BLaER1 treated with 17β-estradiol and CSF1 and Interleukin-3, amounts not matched to agents 10 nM and 100 nM (cell line): ENCODE results near the gene PCGF3.
A peak's percentile ranks its signal among the peaks of the same experiment; 100 is the strongest.
"Not testable (repeated sequence)": the region's sequence is repeated elsewhere in the genome, so short reads cannot be mapped to it uniquely, and the experiment has no call there.

Source experiments
- H3K27ac ChIP-seq, 11 experiments: shearing (Covaris generic); formaldehyde crosslinking; 2 replicates each; pipeline ENCODE4 v1.8.1; 2022
- H3K27me3 ChIP-seq, 11 experiments: shearing (Covaris generic); formaldehyde crosslinking; 2 replicates each; pipeline ENCODE4 v1.8.1; 2022
- H3K36me3 ChIP-seq, 11 experiments: shearing (Covaris generic); formaldehyde crosslinking; 2 replicates each; pipeline ENCODE4 v1.8.1; 2022
- H3K4me1 ChIP-seq, 10 experiments: shearing (Covaris generic); formaldehyde crosslinking; 2 replicates each; pipeline ENCODE4 v1.8.1; 2022
- H3K4me2 ChIP-seq, 11 experiments: shearing (Covaris generic); formaldehyde crosslinking; 2 replicates each; pipeline ENCODE4 v1.8.1; 2022
- H3K4me3 ChIP-seq, 10 experiments: shearing (Covaris generic); formaldehyde crosslinking; 2 replicates each; pipeline ENCODE4 v1.8.1; 2022
- H3K9ac ChIP-seq, 11 experiments: shearing (Covaris generic); formaldehyde crosslinking; 2 replicates each; pipeline ENCODE4 v1.8.1; 2022
- H3K9me3 ChIP-seq, 11 experiments: shearing (Covaris generic); formaldehyde crosslinking; replicated peaks in 1 of 11; 2 replicates each; pipeline ENCODE4 v1.8.1; 2022
- H4K20me1 ChIP-seq, 11 experiments: shearing (Covaris generic); formaldehyde crosslinking; 2 replicates each; pipeline ENCODE4 v1.8.1; 2022
- Cebpa-rat ChIP-seq, 11 experiments: shearing (Covaris generic); IDR thresholded peaks; 2 replicates each; pipeline ENCODE4 v1.8.1; 2022

PCGF3 gene

DNA sequence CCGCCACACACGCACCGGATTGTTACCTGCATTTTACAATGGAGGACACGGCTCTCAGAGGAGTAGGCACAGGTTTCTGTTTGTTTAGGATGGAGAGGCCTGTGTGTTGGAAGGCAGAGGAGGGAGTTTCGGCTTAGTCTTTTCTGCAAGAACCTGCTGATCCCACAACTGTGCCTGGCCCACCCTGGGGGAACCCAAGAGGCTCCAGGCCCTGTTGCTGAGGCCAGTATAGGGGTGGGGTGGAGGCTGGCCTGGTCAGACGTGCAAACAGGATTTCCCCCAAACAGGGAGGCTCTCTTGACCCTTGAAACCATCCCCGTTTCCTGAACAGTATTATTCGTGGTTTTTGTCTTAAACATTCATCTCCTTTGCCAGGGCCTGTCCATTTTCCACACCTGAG lies 15.9 kb upstream of the PCGF3 start:
- Histone ChIP-seq H3K9ac (peak overlapping the region in 3 of 11 experiments; percentile 20 to 58 (median 35); a peak in 4 of 22 replicates), H3K4me2 (peak overlapping the region in 9 of 11 experiments; percentile 1 to 91 (median 62); a peak in 15 of 22 replicates)

DNA sequence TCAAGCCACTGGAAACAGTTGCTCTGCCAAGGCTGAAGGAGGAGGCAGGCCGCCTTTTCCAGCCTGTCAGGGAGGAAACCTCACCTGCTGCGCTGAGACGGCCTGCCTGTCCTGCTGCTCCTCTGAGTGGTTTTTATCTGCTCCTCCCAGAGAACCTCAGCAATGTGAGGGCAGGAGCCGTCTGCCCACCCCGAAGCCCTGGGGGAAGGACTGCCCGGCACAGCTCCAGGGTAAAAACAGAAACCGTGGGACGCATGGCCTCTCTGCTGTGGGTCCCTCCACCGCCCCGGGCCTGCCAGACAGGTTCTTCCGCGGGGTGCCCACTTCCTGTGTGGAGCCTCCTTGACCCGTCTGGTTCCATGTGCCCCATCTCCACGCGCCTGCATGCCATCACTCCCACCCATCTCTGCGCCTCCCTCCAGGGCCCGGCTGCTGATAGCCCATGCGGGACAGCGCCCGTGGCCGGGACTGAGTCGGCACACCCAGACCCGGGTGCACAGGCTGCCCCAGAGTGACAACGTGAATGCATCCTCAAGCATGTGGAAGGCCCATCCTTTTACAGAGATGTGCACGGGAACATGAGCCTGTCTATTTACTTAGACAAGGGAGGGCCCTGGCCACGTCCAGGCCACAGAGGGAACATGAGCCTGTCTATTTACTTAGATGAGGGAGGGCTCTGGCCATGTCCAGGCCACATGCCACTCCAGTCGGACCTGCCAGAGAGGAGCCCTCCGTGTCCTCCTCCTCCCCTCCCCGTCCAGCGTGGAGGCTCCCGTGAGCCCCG lies 12.7 kb upstream of the PCGF3 start:
- no peak for TF ChIP-seq Cebpa-rat (IDR thresholded peaks at IDR 0.05)
- peaks cover 17 to 41% (median 27%) of the 10 kb centered on the region in 10 experiments; a peak in 18 of 20 replicates for H3K4me1 ChIP-seq
- no peak overlapping the region for H3K4me3 ChIP-seq
- H3K27ac ChIP-seq: 0 out of 22 replicates have a peak overlapping the region, but pooled peaks of 1 of the 11 experiments have one; percentile 17
- H3K27me3 ChIP-seq: peaks cover 0 to 13% (median 0%) of the 10 kb centered on the region in 11 experiments; a peak in 7 of 22 replicates
- peak overlapping the region in 6 of 11 experiments; percentile 2 to 44 (median 30); a peak in 5 of 22 replicates for H3K4me2 ChIP-seq
- H3K36me3 ChIP-seq: no peaks in the 10 kb centered on the region
- H3K9ac ChIP-seq: no peak overlapping the region
- peaks cover 0 to 6% (median 0%) of the 10 kb centered on the region in 11 experiments; a peak in 1 of 22 replicates for H3K9me3 ChIP-seq
- no peaks in the 10 kb centered on the region for H4K20me1 ChIP-seq

More for the DNA sequence above, 15.9 kb upstream of the PCGF3 start:
- Histone ChIP-seq H3K4me3 (no peak overlapping the region), H3K9me3 (no peaks in the 10 kb centered on the region), H3K27ac (peak overlapping the region in 1 of 11 experiments; percentile 76; a peak in 1 of 22 replicates), H3K36me3 (no peaks in the 10 kb centered on the region), H4K20me1 (no peaks in the 10 kb centered on the region), H3K27me3 (peaks cover 0 to 13% (median 0%) of the 10 kb centered on the region in 11 experiments; a peak in 7 of 22 replicates), H3K4me1 (peaks cover 18 to 60% (median 37%) of the 10 kb centered on the region in 10 experiments; a peak in 17 of 20 replicates)
- TF ChIP-seq Cebpa-rat (IDR thresholded peaks at IDR 0.05): no peak

GRCh38 chr4:694341-694940 lies 11.2 kb upstream of the PCGF3 start:
- H3K9ac ChIP-seq, H4K20me1 ChIP-seq, H3K9me3 ChIP-seq, H3K27ac ChIP-seq, H3K4me2 ChIP-seq, H3K27me3 ChIP-seq, H3K4me3 ChIP-seq, H3K36me3 ChIP-seq: not testable (repeated sequence)
- H3K4me1 ChIP-seq: peaks cover 25 to 41% (median 32%) of the 10 kb centered on the region in 10 experiments

DNA sequence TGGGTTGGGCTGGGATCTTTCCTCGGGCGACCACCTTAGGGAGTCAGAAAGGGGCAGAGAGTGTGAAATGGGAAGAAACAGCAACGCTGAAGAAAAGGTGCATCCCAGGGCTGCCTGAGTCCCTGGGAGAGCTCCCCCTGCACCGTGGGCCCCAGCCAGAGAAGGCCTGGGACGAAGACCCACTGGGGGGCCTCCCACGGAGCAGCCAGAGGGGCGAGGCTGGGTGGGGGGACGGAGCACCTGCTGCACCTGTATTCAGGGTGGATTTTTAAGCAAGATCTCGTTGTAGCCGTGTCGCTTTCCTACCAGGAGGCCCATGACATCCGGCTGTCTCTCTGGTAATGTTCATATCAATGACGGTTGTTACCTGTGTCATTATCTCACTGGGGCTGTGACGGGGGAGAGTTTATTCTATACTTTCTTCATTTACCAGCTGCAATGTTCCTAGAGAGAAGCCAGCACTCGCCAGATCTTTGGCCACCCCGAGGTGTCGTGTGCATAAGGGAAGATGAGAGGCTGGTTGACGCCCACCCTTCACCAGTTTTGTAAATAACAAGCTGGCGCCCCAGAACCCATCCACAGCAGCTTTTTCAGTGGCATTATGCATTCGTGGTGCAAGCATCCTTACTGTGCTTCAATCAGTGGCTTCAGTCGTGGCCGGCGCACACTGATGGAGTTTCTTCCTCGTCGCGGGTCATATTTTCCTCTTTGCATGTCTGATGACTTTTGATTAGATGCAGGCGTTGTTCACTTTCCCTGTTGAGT lies 5.6 kb upstream of the PCGF3 start:
- peaks cover 26 to 50% (median 36%) of the 10 kb centered on the region in 10 experiments for H3K4me1 ChIP-seq
- H3K4me3 ChIP-seq: peak overlapping the region in 2 of 10 experiments; percentile 20 to 28; a peak in 3 of 20 replicates
- no peaks in the 10 kb centered on the region for H3K36me3 ChIP-seq
- no peak for TF ChIP-seq Cebpa-rat (IDR thresholded peaks at IDR 0.05)
- H3K4me2 ChIP-seq: peak overlapping the region; percentile 71 to 94 (median 84)
- no peaks in the 10 kb centered on the region for H3K27me3 ChIP-seq
- H3K9me3 ChIP-seq: peaks cover 0 to 18% (median 0%) of the 10 kb centered on the region in 11 experiments; a peak in 3 of 22 replicates
- H3K9ac ChIP-seq: peak overlapping the region in 10 of 11 experiments; percentile 56 to 73 (median 67); a peak in 19 of 22 replicates
- no peaks in the 10 kb centered on the region for H4K20me1 ChIP-seq
- peak overlapping the region; percentile 72 to 90 (median 84); a peak in 21 of 22 replicates for H3K27ac ChIP-seq

DNA sequence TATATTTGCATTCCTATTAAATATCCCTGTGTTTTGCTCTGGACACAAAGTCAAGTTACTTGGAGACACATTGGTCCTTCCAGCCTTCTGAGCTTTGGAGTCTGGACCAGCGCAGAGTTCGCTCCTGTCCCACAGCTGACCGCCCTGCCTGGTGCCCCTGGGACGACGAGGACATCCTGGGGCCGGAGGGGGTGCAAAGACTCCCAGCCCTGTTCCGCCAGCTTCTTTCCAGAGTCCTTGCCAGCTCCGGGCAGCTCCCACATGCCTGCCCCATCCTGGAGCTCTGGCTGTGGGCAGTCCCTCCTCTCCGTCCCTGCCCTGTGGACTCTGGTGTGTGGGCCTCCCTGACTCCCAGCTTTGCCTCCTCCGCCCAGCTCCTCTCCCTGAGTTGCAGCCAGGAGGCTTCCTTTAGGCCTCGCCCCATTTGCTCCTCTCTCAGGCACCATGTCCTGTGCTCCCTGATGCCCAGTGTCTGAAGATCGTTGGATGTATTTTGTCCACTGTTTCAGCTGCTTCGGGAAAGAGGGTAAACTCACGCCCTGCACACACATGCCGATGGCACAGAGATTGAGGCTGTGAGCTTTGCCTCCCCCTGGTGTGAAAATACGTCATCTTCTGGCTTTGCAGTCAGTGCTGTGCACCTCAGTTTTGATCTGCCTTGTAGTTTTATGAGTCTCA lies 4.9 kb upstream of the PCGF3 start:
- Histone ChIP-seq H3K4me3 (no peak overlapping the region), H3K36me3 (no peaks in the 10 kb centered on the region), H3K9ac (peak overlapping the region in 1 of 11 experiments; percentile 70; a peak in 2 of 22 replicates), H3K4me2 (peak overlapping the region; percentile 71 to 94 (median 84)), H3K4me1 (peaks cover 26 to 54% (median 40%) of the 10 kb centered on the region in 10 experiments), H4K20me1 (no peaks in the 10 kb centered on the region), H3K9me3 (peaks cover 0 to 18% (median 0%) of the 10 kb centered on the region in 11 experiments; a peak in 3 of 22 replicates), H3K27ac (peak overlapping the region in 10 of 11 experiments; percentile 20 to 90 (median 84); a peak in 19 of 22 replicates), H3K27me3 (no peaks in the 10 kb centered on the region)
- no peak for TF ChIP-seq Cebpa-rat (IDR thresholded peaks at IDR 0.05)

GRCh38 chr4:702618-703048 lies 3.0 kb upstream of the PCGF3 start:
- H3K9ac ChIP-seq: no peak overlapping the region
- H4K20me1 ChIP-seq: peaks cover 9 to 10% (median 10%) of the 10 kb centered on the region in 11 experiments; a peak in 18 of 22 replicates
- peaks cover 0 to 15% (median 0%) of the 10 kb centered on the region in 11 experiments; a peak in 3 of 22 replicates for H3K9me3 ChIP-seq
- no peak overlapping the region for H3K4me2 ChIP-seq
- H3K27ac ChIP-seq: 0 out of 22 replicates have a peak overlapping the region, but pooled peaks of 3 of the 11 experiments have one; percentile 7 to 14 (median 13)
- no peak for TF ChIP-seq Cebpa-rat (IDR thresholded peaks at IDR 0.05)
- no peak overlapping the region for H3K4me3 ChIP-seq
- no peaks in the 10 kb centered on the region for H3K27me3 ChIP-seq
- H3K4me1 ChIP-seq: peaks cover 37 to 64% (median 51%) of the 10 kb centered on the region in 10 experiments
- no peaks in the 10 kb centered on the region for H3K36me3 ChIP-seq

GRCh38 chr4:703336-704197 lies 2.1 kb upstream of the PCGF3 start:
- peak overlapping the region in 2 of 11 experiments; percentile 73 to 79; a peak in 2 of 22 replicates for H3K4me2 ChIP-seq
- no peaks in the 10 kb centered on the region for H3K27me3 ChIP-seq
- H4K20me1 ChIP-seq: peaks cover 18 to 19% (median 19%) of the 10 kb centered on the region in 11 experiments; a peak in 20 of 22 replicates
- peaks cover 0 to 9% (median 7%) of the 10 kb centered on the region in 11 experiments; a peak in 20 of 22 replicates for H3K36me3 ChIP-seq
- peaks cover 0 to 11% (median 0%) of the 10 kb centered on the region in 11 experiments; a peak in 4 of 22 replicates for H3K9me3 ChIP-seq
- TF ChIP-seq Cebpa-rat (IDR thresholded peaks at IDR 0.05): no peak
- H3K4me1 ChIP-seq: peaks cover 43 to 66% (median 52%) of the 10 kb centered on the region in 10 experiments
- no peak overlapping the region for H3K4me3 ChIP-seq
- no peak overlapping the region; a peak in 1 of 22 replicates for H3K9ac ChIP-seq
- peak overlapping the region in 2 of 11 experiments; percentile 7 to 13; a peak in 2 of 22 replicates for H3K27ac ChIP-seq
